Measurements from ENCODE around the gene RPL41. TPM values are rescaled to one million over a fixed set of nuclear protein-coding genes. Genes with fewer than 3 reads are reported as not detected.
A peak's percentile ranks its signal among the peaks of the same experiment; 100 is the strongest.

RPL41 gene
- total RNA-seq, 1 experiment from 2014 or later, result 3,051 TPM

DNA sequence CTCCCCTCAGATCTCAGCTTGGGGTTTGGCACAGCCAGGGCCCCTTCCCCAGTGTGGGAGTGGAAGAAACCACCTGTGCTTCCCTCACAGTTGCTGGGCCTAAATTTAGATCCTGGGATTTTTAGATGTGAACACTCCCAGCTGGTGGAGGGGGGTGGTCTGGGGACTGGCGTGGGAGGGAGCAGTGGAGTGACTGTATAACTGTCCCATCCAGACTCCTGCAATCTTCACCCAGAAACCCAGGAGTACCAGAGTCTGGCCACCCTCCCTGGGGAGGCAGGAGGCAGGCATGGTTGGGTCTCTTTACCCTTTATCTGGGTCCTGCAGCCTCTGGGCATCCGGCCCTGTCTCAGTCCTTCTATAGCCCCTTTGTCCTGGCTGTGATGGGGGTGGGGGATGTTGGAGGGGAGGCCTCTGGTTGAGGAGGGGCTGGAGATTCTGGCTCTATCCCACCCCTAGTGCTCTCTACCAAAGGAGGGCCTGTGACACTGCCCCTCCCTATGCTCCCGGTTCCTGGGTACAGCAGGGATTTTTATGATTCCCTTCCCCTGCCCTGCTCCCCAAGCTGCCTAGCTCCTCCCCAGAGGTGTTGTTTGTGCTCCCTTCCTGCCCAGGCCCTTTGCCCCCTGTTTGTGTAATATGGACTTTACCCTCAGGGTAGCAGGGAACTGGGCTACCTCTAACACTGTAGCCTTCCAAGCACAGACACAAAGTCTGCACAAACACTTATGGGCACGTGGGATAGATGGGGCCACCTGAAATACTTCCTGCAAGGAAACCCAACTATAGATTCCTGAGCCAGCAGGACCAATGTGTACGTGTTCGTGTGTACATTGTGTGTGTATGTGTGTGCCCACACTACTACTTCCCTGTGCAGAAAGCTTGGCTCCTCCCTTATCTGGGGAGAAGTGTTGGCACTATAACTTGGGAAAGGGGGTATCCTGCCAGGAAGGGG is 34.8 kb upstream of the RPL41 start:
- Mint-ChIP-seq H3K27me3 (ENCODE audit: insufficient read depth, unreplicated experiment) (no peaks in the 10 kb centered on the region), H3K27ac (ENCODE audit: unreplicated experiment) (peak overlapping the region; percentile 92), H3K4me3 (ENCODE audit: unreplicated experiment) (peak overlapping the region; percentile 89), H3K9me3 (ENCODE audit: unreplicated experiment) (no peaks in the 10 kb centered on the region), H3K4me1 (ENCODE audit: low read depth, unreplicated experiment) (peaks cover 22% of the 10 kb centered on the region), H3K36me3 (ENCODE audit: insufficient read depth, unreplicated experiment) (peaks cover 69% of the 10 kb centered on the region)
- CTCF ChIA-PET, result interaction anchor here (0.8 to 3.2 kb wide), 2 partner anchors 23 to 45 kb away, joined by 3 to 12 read pairs; partner anchors contain the start of gene PA2G4
- intact Hi-C loops (cut with micrococcal nuclease; ENCODE audit: unreplicated experiment), result no loop called here
- TF ChIP-seq, protein P1, sequence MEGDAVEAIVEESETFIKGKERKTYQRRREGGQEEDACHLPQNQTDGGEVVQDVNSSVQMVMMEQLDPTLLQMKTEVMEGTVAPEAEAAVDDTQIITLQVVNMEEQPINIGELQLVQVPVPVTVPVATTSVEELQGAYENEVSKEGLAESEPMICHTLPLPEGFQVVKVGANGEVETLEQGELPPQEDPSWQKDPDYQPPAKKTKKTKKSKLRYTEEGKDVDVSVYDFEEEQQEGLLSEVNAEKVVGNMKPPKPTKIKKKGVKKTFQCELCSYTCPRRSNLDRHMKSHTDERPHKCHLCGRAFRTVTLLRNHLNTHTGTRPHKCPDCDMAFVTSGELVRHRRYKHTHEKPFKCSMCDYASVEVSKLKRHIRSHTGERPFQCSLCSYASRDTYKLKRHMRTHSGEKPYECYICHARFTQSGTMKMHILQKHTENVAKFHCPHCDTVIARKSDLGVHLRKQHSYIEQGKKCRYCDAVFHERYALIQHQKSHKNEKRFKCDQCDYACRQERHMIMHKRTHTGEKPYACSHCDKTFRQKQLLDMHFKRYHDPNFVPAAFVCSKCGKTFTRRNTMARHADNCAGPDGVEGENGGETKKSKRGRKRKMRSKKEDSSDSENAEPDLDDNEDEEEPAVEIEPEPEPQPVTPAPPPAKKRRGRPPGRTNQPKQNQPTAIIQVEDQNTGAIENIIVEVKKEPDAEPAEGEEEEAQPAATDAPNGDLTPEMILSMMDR (IDR thresholded peaks at IDR 0.05; ENCODE audit: insufficient read depth in 1 of 2, low read depth in 1 of 2, low read length in 1 of 2, severe bottlenecking in 1 of 2, unreplicated experiment in 1 of 2), result no peak
- peaks cover 24% of the 10 kb centered on the region for H3K4me1 ChIP-seq
- H3K9me3 ChIP-seq, result no peaks in the 10 kb centered on the region
- peak overlapping the region; percentile 74 for H3K4me3 ChIP-seq (ENCODE audit: low read depth, low read length)
- H3K36me3 ChIP-seq (ENCODE audit: control insufficient read depth, insufficient read depth, low read length), result peaks cover 17% of the 10 kb centered on the region
- POLR2A ChIA-PET, result interaction anchor here (0.6 to 4.1 kb wide), 4 partner anchors 15 to 36 kb away, joined by 3 to 48 read pairs (median 5); partner anchors contain the start of genes PA2G4 and ZC3H10
- BruUV-seq (replicated peaks), result no TSS peak
- no peaks in the 10 kb centered on the region for H3K27me3 ChIP-seq (replicated peaks; ENCODE audit: control insufficient read depth, insufficient read depth, low read length)
- DNase-seq, result peak; percentile 79 to 87

DNA sequence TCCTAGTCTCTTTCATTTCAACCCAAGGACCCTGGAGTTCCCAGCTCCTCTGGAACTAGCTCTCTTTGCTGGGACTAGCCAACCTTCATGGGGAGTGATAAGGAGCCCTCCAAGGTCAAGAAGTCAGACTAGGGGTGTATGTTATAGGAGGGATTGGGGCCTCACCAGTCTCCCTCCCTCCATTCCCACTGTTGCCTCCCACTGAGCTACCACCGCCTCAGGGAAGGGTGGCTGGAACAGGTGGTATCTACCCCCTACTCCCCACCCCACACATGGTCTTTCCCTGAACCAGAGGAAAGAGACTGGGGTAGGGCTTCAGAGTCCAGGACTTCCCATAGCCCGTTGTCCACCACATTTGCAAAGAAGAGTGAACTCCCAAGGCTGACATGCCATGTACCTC is 34.1 kb upstream of the RPL41 start:
- Mint-ChIP-seq H3K27ac (ENCODE audit: unreplicated experiment) (peak overlapping the region; percentile 92), H3K27me3 (ENCODE audit: insufficient read depth, unreplicated experiment) (no peaks in the 10 kb centered on the region), H3K9me3 (ENCODE audit: unreplicated experiment) (no peaks in the 10 kb centered on the region), H3K36me3 (ENCODE audit: insufficient read depth, unreplicated experiment) (peaks cover 76% of the 10 kb centered on the region), H3K4me3 (ENCODE audit: unreplicated experiment) (peak overlapping the region; percentile 89), H3K4me1 (ENCODE audit: low read depth, unreplicated experiment) (peaks cover 22% of the 10 kb centered on the region)
- DNase-seq, result no peak
- ChIA-PET POLR2A (interaction anchor here (4.1 kb wide), 1 partner anchor 21 kb away, joined by 48 read pairs; the partner anchor contains the start of gene PA2G4), CTCF (interaction anchor here (3.2 kb wide), 1 partner anchor 22 kb away, joined by 12 read pairs; the partner anchor contains the start of gene PA2G4)
- H3K9me3 ChIP-seq, result no peaks in the 10 kb centered on the region
- H3K27me3 ChIP-seq (replicated peaks; ENCODE audit: control insufficient read depth, insufficient read depth, low read length), result no peaks in the 10 kb centered on the region
- TF ChIP-seq, protein P1 (IDR thresholded peaks at IDR 0.05; ENCODE audit: insufficient read depth in 1 of 2, low read depth in 1 of 2, low read length in 1 of 2, severe bottlenecking in 1 of 2, unreplicated experiment in 1 of 2), result no peak
- H3K4me3 ChIP-seq (ENCODE audit: low read depth, low read length), result peak overlapping the region; percentile 74
- peaks cover 18% of the 10 kb centered on the region for H3K36me3 ChIP-seq (ENCODE audit: control insufficient read depth, insufficient read depth, low read length)
- no TSS peak for BruUV-seq (replicated peaks)
- peaks cover 24% of the 10 kb centered on the region for H3K4me1 ChIP-seq
- intact Hi-C loops (cut with micrococcal nuclease; ENCODE audit: unreplicated experiment), result no loop called here

DNA sequence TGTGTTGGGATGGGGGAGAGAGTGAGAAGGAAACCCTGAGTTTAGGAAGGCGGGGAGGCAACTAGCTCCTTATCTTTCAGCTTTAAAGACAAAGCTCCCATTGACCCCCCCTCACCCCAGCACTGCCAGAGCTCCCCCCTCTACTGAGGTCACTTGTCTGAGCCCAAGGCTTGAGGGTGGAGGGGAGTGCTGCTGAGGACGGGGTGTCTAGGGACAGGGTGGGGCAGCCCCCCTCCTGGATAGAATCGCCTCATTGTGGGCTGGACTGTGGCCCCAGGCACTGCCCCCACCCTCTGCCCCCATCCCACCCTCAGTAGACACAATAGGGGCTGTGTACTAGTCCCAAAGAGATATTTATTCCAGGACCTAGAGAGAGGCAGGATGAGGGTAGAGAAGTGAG is 33.5 kb upstream of the RPL41 start:
- Histone ChIP-seq H3K27me3 (replicated peaks; ENCODE audit: control insufficient read depth, insufficient read depth, low read length) (no peaks in the 10 kb centered on the region), H3K4me3 (ENCODE audit: low read depth, low read length) (peak overlapping the region; percentile 74; the same call in 1 of the 2 replicates), H3K4me1 (peaks cover 24% of the 10 kb centered on the region), H3K9me3 (no peaks in the 10 kb centered on the region), H3K36me3 (ENCODE audit: control insufficient read depth, insufficient read depth, low read length) (peaks cover 18% of the 10 kb centered on the region)
- Mint-ChIP-seq H3K4me1 (ENCODE audit: low read depth, unreplicated experiment) (peaks cover 22% of the 10 kb centered on the region), H3K27ac (ENCODE audit: unreplicated experiment) (no peak overlapping the region), H3K27me3 (ENCODE audit: insufficient read depth, unreplicated experiment) (no peaks in the 10 kb centered on the region), H3K4me3 (ENCODE audit: unreplicated experiment) (peak overlapping the region; percentile 89), H3K36me3 (ENCODE audit: insufficient read depth, unreplicated experiment) (peaks cover 81% of the 10 kb centered on the region), H3K9me3 (ENCODE audit: unreplicated experiment) (no peaks in the 10 kb centered on the region)
- no TSS peak for BruUV-seq (replicated peaks)
- DNase-seq, result no peak
- intact Hi-C loops (cut with micrococcal nuclease; ENCODE audit: unreplicated experiment), result no loop called here
- TF ChIP-seq, protein P1 (IDR thresholded peaks at IDR 0.05; ENCODE audit: insufficient read depth in 1 of 2, low read depth in 1 of 2, low read length in 1 of 2, severe bottlenecking in 1 of 2, unreplicated experiment in 1 of 2), result no peak
- ChIA-PET CTCF (interaction anchor here (3.2 kb wide), 1 partner anchor 21 kb away, joined by 12 read pairs; the partner anchor contains the start of gene PA2G4), POLR2A (no interaction called here)

Measured in Caco-2 (cell line).